Testis (tissue), 2 donors: ENCODE data around the gene EEF1AKMT1.

Experiments
- CTCF ChIP-seq, 3 experiments: fragments of 450-650 bp in 2 of 3; fragments of 200-600 bp in 1 of 3; sonication (generic) in 1 of 3; IDR thresholded peaks; one replicate each; pipeline ENCODE4 v1.5.1; 2016 to 2019; ENCODE audit warnings: antibody characterized with exemption in 3 of 3, mild to moderate bottlenecking in 2 of 3, moderate library complexity in 1 of 3
- POLR2A ChIP-seq: fragments of 450-650 bp; IDR thresholded peaks from one replicate; pipeline ENCODE4 v1.6.1; 2017; ENCODE audit warnings: antibody characterized with exemption, mild to moderate bottlenecking, moderate library complexity

- TF ChIP-seq CTCF (IDR thresholded peaks at IDR 0.05) (no peak), POLR2A (no peak)
Measured at GRCh38 chr13:20711301-20712044, 62.3 kb downstream of the EEF1AKMT1 start.
